Stimulated activated CD8-positive, alpha-beta memory T cell treated with anti-CD3 and anti-CD28 coated beads, Interleukin-2, amount 100 ng/mL, for 1 hour (primary cell): Measurements from ENCODE around the gene VPS16.
"Not testable (repeated sequence)": the region's sequence is repeated elsewhere in the genome, so short reads cannot be mapped to it uniquely, and the experiment has no call there.

Experiments
- DNase-seq, 2 donors: peaks; one replicate each; pipeline ENCODE4 v3.0.0-alpha.2; 2020; ENCODE audit warnings: low read depth in 2 of 2

The VPS16 gene

DNA sequence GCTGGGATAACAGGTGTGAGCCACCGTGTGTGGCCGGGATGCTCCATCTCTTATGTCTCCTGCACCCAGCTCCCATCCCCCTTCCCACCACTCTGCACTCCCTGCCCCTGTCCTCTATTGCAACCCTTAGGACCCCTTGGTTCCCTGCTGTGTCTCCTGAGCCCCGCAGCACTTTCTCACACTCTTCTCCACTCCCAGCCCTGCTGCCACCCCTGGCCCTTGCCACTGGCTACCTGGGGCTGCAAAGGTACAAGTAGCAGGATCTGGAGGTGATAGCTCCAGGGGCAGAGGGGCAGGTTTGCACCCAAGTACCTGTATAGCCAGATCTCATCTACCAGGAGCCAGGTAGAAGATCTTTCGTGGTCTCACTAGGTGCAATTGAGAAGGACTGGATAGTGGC lies 33.5 kb upstream of the VPS16 start:
- DNase-seq, result no peak

- DNase-seq, result not testable (repeated sequence)
Measured at GRCh38 chr20:2807929-2808328, 32.6 kb upstream of the VPS16 start.

GRCh38 chr20:2809690-2810089 lies 30.9 kb upstream of the VPS16 start:
- DNase-seq, result no peak

DNA sequence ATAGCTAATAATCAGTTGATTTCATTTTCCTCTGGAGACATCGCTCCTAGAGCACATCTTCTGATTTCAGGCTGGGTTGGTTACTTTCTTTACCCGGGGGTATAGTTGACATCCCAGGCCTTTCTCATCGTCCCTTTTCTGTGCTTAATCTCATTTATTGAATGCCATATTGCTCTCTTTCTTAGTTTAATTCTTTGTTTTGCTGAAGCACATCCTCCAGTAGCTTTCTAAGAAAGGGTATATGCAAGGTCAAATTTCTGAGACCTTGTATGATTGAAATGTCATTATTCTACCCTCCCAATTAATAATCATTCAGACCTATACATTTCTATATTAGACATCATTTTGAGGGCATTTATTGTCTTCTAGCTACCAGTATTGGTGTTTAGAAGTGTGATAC lies 28.4 kb upstream of the VPS16 start:
- no peak for DNase-seq

- DNase-seq, result no peak
Measured at GRCh38 chr20:2814076-2814475, 26.5 kb upstream of the VPS16 start.

DNA sequence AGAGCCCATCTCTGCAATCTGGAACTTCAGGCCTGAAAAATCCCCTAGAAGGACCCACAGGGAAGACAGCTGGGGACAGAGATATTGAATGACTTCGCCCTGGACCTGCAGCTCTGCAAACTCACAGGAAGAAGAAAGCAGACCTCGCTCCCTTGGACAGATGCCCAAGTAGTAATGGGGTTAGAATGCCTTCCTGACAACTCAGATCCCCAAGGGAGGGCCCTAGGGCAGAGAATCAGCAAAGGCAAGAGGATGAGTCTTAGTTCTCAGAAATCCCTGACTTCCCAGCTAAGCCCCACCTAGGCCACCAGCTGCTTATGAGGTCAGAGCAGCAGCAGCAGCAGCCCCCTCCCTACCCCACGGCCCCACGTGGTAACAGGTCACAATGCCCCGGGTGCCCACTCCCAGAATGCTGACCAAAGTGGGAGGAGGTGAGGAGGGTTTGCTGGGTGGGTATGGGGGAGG lies 25.9 kb upstream of the VPS16 start, which contains the start of gene C20orf141:
TSS of gene C20orf141 (plus strand) at position 401 of the 465 bp plus-strand sequence. CDS start 198 bp downstream, outside the sequence.
- no peak for DNase-seq

GRCh38 chr20:2815242-2815900 lies 25.2 kb upstream of the VPS16 start:
- DNase-seq, result no peak

- no peak for DNase-seq
Measured at GRCh38 chr20:2816030-2816582, 24.4 kb upstream of the VPS16 start, which contains the start of gene TMEM239. TSS of gene TMEM239 (plus strand) at chr20:2816364. CDS start at chr20:2816555, 191 bp downstream.

GRCh38 chr20:2816583-2817340 lies 23.8 kb upstream of the VPS16 start:
- DNase-seq, result no peak

DNA sequence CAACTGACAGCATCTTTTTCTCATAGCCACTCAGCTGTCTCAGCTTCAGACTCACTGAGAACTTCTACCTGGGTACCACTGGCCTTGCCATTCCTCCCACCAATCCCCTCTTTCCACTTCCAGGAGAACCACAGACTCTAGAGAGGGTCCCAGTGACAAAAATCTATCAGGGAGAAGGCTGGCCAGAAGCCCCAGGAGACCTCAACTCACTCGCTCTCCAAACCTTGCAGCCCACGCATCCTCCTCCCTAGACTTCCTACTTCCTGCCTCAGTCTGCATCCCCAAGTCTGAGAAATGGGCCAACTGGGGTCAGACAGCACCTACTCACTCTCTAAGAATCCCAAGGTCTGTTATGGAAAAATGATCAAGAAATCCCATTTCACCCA lies 23.2 kb upstream of the VPS16 start:
- no peak for DNase-seq

- DNase-seq, result no peak
Measured at GRCh38 chr20:2817891-2818595, 22.5 kb upstream of the VPS16 start.

DNA sequence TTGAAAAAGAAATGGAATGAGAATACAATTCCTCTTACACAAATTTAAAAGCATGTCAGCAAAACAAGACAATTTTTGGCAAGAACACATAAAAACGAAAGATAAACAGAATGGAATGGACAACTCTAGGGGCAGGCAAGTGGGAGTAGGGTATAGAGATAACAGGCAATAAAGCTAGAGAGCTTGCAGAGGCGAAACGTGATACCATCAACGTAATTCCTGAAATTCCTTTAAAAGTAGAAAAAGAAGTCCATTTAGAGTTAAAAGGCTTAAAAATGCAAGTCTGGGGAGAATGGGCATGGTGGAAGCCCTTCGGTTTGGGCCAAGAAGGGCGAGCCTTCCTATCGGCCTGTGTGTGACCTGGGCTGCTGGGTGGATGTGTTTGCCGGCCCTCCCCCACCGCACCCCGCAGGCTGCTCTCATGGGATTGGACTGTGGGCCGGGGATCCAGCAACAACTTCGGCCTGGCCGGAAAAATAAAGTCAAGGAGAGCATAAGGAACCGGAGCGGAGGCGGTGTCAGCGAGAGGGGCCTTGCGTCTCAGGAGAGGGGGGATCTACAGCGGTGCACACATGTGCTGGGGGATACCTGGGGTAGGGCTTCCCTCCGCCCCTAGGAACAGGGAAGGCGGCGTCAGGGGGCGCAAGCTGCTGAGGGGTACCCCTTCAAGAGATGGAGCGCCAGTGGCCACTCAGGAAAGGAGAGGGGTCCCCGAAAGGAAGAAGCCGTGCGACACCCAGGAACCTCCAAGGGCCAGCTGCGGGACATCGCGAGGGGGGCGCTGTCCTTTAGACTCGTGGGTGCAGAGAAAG lies 20.3 kb upstream of the VPS16 start:
- DNase-seq, result no peak

DNA sequence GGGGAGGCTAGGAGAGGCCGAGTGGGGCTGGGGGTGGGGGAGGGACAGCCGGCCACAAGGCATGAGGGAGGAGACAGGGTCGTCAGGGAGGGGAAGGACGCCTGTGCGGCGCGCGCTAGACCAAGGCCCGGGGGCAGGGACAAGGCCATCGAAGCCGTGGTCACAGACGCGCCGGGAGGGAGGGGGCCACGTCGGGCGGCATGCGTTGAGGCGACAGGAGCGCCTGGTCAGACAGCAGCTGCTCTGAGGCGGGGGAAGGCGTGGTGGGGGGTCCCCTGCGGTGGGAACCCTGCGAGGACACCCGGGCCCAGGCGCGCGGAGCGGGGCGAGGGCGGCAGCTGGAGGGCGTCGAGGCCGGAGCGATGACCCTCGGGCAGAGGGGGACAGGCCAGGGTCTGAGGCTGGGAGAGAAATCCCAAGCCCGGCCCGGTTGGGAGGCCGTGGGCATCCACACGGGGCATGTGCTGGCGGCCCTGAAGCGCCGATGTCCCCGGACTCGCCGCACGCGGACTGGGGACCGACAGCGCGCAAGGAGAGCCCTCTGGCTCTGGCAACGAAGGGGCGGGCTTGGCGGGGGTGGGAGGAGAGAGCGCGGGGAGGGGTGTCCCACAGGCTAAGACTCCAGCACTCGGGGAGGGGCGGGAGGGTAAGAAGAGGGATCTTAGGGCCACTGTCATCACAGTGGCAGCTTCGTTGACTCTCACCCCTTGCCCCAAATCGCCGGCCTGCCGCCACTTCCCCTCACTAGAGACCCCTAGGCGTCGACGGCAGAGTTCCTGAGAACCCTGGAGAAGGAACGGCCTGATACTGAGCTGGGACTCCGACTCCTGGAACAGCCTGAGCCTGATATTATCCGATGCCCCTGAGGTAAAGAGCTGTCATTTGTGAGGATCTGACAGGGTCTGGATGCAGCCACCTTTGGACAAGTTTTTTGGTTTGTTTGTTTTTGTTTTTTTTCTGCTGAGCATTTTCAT lies 19.4 kb upstream of the VPS16 start:
- DNase-seq, result no peak

DNA sequence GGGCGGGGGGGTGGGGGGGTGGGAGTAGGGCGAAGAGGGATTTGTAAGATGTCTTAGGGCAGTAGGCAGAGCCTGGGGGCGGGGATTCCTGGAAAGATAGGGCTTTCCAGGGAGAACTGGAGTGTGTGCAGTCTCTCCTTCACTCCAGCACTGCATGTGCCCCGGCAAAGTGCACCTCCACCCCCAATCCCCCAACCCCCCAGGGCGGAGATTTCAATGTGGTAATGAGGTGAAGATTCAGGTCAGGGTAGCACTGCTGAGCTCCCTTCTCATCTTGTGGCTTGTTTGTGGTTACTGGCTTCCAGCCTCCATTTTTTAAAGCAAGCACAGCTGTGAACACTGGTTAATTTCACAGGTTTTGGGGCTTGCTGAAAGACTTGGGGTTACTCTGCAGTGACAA lies 18.5 kb upstream of the VPS16 start:
- no peak for DNase-seq

DNA sequence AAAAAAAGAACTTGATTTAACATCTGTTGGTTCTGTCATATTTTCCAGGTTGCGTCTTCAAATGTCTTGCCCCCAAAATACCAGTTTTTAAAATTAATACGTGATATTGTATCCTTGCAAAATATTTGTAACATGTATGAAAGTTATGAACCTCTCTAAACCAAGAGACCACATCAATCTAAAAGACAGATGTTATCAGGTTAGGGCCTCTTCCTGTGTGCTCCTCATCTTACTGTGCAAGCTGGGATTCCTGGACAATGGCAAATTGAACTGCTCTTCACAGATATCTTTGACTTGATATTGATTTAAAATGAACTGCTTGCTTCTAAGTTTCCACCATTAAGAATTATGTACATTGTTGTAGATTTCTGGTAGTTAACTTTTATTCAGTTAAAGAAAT lies 14.8 kb upstream of the VPS16 start:
- no peak for DNase-seq

DNA sequence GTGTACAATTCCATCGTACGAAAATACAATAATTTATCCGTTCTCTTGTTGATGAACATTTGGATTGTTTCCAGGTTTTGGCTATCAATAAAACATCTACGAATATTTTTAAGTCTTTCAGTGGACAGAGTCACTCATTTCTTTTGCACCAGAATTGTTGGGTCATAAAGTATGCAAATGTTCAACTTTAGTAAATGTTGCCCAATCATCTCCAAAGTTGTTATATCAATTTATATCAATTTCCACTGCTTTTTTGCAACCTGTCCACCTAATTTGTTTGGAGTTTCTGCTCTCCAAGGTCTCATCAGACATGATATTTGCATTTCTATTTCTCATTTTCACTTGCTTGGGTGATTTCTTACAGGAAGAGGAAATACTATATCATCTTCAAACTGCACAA lies 13.9 kb upstream of the VPS16 start:
- DNase-seq, result no peak

- no peak for DNase-seq
Measured at GRCh38 chr20:2829376-2829775, 11.2 kb upstream of the VPS16 start.

GRCh38 chr20:2831206-2831605 lies 9.3 kb upstream of the VPS16 start:
- DNase-seq, result not testable (repeated sequence)

DNA sequence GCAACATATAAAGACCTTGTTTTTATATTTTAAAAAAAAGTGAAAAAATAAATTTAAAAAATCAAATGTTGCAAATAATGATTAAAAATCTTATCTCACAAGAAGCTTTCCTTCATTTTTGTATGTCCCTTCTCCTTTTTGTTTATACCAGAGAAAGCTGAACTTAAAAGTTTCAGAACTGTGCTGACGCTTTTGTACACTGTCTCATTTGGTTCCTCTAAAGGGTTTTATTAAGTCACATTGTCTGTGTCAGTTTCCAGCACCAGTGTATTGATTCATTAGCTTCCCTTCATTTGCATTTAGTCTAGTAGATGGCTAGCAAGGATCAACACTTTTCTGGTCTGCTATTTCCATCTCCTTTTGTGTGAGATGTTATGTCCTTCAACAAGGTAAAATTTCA lies 6.8 kb upstream of the VPS16 start:
- DNase-seq, result no peak
